HG03066 (cell line): ENCODE results near the gene RAD9A.

Source experiments
- ATAC-seq: cut with Tn5 transposase; IDR thresholded peaks from one replicate; pipeline ENCODE4 v1.9.1; 2021; ENCODE audit warnings: low read depth; ENCODE audit not compliant: unreplicated experiment

Gene RAD9A

GRCh38 chr11:67437809-67438157, 46.0 kb downstream of the RAD9A start:
- ATAC-seq = no peak

DNA sequence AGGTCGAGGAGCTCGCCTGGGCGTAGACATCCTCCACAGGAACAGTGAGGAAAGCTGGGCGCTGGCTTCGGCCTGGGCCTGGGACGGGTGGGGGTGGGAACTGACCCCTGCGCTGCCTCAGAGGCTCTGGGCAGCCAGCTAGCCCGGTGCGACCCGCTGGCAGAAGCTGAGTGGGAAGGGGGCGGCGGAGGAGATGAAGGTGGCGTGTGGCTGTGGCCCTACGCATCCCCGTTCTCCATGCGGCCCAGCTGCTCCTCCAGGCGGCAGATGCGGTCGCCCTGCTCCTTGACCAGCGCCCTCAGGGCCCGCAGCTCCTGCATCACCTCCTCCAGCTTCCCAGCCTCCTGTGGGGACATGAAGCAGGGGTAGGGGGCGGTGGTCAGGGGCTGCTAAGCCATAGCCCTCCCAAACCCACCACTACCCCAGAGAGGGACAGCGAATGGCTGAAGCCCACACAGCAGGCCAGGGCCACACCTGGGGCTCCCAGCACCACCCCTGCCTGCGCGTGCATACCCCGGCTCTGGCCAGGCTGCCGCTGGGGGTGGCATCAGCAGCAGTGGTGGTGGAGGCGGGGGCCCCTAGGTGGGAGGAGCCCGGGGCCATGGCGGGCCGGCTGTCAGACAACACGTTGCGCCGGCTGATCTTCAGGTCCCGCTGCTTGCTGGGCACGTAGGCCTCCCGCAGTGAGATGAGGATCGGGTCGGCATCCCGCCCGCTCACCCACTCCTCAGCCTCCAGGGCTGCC, 46.5 kb downstream of the RAD9A start:
- no peak for ATAC-seq

DNA sequence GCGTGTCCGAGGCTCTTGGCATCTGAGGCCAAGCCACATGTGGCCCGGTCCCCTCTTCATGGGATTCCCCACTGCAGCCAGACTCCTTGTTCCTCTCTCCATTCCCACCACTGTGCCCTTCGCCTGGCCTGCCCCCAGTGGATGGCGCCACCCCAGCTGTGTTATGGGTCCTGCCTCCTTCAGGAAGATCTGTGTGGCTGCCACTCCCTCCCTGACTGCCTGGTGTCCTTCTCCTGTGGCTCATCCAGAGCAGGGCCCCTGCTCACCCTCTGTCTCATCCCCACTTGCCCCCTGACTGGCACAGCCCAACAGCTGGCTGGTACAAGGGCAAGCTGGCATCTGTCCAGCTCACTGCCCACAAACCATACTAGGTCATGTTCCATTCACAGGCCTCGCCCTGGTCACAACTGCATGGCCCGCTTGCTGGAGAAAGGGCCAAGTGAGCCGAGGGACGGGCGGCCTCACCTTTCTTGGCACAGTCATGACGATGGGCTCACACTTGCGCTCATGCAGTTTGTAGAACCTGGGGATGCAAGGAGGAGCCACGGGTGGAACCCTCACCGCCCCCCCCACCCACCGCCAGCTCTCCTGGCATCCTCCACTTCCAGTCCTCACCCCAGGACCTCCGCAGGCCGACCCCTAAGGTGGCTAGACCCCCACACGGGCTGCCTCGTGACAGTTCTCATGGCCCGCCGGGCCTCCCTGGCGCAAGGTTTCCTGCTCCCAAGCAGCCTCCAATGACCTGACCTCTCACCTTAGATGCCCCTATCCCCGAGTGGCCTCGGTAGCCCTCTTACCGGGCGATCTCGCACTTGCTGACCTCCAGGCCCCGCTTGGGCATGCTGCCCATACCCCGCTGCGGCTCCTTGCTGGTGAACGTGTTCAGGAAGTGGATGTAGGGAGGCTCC, 47.8 kb downstream of the RAD9A start:
- ATAC-seq = no peak

- ATAC-seq = no peak
Measured at GRCh38 chr11:67440229-67441097, 48.7 kb downstream of the RAD9A start.

DNA sequence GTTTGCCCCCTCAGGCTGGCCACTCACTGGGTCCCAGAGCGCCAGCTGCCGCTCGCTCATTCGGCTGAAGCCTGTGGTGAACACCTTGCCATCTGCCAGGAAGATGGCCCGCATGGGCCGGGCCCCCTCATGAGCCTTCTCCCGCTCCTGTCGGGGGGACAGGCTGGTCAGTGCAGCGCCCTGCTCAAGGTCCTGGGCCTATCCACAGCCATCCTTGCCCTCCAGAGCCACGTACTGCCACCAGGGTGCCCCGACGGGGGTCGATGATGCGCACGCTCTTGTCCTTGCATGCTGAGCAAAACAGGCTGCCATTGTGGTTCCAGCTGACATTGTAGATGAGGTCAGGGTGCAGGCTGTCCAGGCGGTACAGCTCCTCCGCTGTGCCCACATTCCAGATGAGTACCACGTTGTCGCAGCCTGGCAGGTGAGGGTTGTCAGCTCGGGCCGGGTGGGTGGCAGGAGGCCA, 49.3 kb downstream of the RAD9A start:
- ATAC-seq = no peak

- ATAC-seq = no peak
Measured at GRCh38 chr11:67441731-67442351, 50.1 kb downstream of the RAD9A start.

- no peak for ATAC-seq
Measured at GRCh38 chr11:67442504-67443404, 51.0 kb downstream of the RAD9A start.

DNA sequence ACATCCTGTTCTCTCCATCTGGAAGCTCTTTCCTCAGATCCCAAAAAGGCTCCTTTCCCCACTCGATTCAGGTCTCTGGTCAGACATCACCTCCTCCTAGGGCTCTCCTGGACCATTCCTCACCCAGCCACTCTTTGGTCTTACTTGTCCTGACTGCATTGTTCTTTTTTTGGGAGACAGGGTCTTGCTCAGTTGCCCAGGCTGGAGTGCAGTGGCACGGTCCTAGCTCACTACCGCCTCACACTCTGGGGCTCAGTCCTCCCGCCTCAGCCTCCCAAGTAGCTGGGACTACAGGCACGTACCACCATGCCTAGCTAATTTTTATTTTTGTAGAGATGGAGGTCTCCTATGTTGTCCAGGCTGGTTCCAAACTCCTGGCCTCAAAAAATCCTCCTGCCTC, 53.7 kb downstream of the RAD9A start:
- no peak for ATAC-seq
